ENCODE measurements around the gene ERP44.
"Not testable (repeated sequence)": the region's sequence is repeated elsewhere in the genome, so short reads cannot be mapped to it uniquely, and the experiment has no call there.

Gene ERP44

DNA sequence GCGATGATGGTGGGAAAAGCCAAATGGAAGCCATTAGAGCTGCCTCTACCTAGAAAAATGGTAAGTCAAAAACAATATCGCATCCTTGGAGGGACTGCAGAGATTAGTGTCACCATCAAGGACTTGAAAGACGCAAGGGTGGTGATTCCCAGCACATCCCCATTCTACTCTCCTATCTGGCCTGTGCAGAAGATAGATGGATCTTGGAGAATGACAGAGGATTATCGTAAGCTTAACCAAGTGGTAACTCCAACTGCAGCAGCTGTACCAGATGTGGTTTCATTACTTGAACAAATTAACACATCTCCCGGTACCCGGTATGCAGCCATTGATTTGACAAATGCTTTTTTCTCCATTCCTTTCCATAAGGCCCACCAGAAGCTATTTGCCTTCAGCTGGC is 23.8 kb downstream of the ERP44 start:
- TF ChIP-seq, protein P1, sequence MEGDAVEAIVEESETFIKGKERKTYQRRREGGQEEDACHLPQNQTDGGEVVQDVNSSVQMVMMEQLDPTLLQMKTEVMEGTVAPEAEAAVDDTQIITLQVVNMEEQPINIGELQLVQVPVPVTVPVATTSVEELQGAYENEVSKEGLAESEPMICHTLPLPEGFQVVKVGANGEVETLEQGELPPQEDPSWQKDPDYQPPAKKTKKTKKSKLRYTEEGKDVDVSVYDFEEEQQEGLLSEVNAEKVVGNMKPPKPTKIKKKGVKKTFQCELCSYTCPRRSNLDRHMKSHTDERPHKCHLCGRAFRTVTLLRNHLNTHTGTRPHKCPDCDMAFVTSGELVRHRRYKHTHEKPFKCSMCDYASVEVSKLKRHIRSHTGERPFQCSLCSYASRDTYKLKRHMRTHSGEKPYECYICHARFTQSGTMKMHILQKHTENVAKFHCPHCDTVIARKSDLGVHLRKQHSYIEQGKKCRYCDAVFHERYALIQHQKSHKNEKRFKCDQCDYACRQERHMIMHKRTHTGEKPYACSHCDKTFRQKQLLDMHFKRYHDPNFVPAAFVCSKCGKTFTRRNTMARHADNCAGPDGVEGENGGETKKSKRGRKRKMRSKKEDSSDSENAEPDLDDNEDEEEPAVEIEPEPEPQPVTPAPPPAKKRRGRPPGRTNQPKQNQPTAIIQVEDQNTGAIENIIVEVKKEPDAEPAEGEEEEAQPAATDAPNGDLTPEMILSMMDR (IDR thresholded peaks at IDR 0.05; ENCODE audit: insufficient read depth, missing control alignments), result no peak
- FAIRE-seq (no peak), DNase-seq (ENCODE audit: insufficient read length, low spot score) (no peak)

DNA sequence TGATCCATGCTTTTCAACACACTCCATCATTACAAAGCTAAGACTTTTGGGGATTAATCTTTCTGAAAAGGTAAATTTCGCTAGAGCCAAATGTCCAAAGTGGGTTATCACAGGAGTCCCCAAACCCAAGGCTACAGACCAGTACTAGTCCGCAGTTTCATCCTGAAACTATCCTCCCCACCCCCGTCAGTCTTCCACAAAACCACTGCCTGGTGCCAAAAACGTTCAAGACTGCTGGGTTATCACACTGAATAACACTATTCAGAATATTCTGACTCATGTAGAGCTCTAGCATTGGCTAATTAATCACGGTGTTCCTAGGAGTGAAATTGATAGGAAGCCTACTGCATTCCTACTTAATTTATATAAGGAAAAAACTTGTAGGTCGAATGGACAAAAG is 24.7 kb downstream of the ERP44 start:
- no peak for DNase-seq (ENCODE audit: insufficient read length, low spot score)
- TF ChIP-seq, protein P1 (IDR thresholded peaks at IDR 0.05; ENCODE audit: insufficient read depth, missing control alignments), result no peak
- no peak for FAIRE-seq

DNA sequence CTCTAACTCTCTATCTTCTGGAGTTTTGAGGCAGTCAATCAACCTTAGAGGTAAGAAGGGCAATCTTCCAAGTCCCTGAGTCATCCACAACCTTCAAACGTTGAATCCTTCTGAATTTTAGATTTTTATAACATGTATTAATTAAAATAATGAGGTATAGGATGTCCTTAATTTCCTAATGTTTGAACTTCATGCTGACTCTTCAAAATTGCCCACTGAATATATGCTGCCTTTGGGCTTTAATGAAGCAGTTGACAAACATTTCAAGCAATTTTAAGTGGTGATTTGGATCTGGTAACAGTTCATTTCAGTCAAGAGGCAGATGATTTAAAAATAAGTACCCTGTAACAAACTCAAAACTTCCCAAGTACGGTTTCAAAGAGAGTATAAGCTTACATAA is 26.0 kb downstream of the ERP44 start:
- TF ChIP-seq, protein P1 (IDR thresholded peaks at IDR 0.05; ENCODE audit: insufficient read depth, missing control alignments), result no peak
- no peak for FAIRE-seq
- DNase-seq (ENCODE audit: insufficient read length, low spot score), result no peak

DNA sequence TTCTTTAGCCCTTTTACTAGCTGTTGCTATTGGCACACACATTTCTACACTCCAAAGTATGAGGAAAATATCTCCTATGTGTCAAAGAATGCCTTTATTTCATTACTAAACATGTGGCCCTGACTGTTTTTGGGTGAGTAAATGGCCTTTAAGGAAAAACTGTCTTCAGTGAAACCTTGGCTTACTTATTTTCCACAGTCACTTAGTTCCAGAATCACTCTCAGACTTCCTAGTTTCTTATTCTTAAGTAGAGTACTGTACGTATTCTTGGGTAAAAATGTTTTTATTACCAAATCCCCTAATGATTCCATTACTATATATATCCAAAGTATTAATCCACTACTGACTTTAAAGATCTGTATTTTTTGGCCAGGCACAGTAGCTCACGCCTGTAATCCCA is 27.5 kb downstream of the ERP44 start:
- FAIRE-seq, result no peak
- TF ChIP-seq, protein P1 (IDR thresholded peaks at IDR 0.05; ENCODE audit: insufficient read depth, missing control alignments), result no peak
- DNase-seq (ENCODE audit: insufficient read length, low spot score), result no peak

DNA sequence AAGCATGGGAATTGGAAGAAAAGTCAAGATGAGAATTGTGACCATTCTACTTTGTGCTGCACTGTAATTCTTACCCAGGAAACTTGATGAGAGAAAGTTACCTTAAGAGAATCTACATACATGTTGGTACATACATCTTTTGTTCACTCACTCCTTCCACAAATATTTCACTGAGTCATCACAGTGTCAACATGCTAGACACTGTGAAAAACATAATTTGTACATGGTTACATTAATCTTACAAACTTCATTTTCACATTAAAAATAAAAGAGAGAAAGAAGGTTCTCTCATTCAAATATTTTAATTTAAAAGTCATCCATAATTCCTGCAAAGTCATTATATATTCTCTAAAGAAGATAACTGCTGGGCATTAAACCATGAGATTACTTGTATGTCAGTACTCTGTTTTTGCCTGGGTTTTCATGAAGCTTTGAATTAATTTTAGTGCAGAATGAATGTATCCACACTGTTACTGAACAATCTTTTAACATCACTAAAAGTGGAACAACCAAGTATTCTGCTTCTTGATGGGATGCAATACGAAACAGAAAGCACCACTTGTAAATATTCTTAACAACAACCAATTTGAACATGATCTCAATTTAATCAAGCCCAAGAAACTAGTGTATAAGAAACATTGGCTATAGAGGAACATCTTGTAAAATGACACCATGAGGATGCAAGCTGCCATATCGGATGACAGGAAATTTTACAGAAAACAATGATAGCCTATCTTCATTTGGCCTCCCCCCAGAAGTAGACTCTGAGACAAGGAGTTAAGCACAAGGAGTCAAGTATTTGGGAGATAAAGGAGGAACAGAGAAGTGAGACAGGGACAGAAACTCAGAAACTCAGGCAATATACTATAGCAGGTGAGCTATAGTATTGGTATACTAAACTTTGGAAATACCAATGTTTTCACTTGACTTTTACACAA is 28.4 kb downstream of the ERP44 start:
- FAIRE-seq (no peak), DNase-seq (ENCODE audit: insufficient read length, low spot score) (no peak)
- TF ChIP-seq, protein P1 (IDR thresholded peaks at IDR 0.05; ENCODE audit: insufficient read depth, missing control alignments), result no peak

DNA sequence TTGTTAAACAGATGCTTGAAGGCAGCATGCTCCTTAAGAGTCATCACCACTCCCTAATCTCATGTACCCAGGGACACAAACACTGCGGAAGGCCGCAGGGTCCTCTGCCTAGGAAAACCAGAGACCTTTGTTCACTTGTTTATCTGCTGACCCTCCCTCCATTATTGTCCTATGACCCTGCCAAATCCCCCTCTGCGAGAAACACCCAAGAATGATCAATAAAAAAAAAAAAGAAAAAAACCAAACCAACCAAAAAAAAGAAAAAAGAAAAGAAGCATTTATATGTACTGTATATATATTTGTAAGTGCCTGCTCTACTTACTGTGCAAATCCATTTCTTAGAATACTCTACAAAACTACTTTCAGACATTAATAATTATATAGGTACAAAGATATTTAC is 29.7 kb downstream of the ERP44 start:
- DNase-seq (ENCODE audit: insufficient read length, low spot score); FAIRE-seq: not testable (repeated sequence)

DNA sequence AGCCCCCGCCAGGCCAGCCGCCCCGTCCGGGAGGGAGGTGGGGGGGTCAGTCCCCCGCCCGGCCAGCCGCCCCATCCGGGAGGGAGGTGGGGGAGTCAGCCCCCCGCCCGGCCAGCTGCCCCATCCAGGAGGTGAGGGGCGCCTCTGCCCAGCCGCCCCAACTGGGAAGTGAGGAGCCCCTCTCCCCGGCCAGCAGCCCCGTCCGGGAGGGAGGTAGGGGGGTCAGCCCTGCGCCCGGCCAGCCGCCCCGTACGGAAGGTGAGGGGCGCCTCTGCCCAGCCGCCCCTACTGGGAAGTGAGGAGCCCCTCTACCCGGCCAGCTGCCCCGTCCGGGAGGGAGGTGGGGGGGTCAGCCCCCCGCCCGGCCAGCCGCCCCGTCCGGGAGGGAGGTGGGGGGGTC is 30.8 kb downstream of the ERP44 start:
- DNase-seq (ENCODE audit: insufficient read length, low spot score); FAIRE-seq: not testable (repeated sequence)

DNA sequence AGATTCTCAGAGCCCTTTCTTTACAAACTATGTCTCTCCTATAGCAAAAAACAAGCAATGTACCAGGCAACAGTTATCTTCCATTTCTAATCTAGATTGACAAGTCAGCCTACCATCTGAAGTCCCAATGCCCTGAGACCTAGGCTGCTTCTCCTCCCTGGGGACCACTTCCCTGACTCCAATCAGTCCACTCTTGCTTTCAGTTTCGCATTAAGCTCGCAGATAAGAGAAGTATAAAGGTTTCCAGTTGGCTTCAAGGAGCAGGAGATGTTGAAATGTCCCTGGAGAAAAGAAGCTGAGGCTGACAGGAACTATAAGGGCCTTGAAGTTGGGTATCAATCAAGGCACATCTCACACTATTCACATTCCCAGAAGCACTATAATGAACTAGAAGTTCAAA is 32.3 kb downstream of the ERP44 start:
- FAIRE-seq, result no peak
- TF ChIP-seq, protein P1 (IDR thresholded peaks at IDR 0.05; ENCODE audit: insufficient read depth, missing control alignments), result no peak
- no peak for DNase-seq (ENCODE audit: insufficient read length, low spot score)
